Effector CD4-positive, alpha-beta T cell (primary cell): ENCODE results near the gene KLHL29.

Experiments
- DNase-seq: peaks from one replicate; pipeline ENCODE4 v3.0.0-alpha.2; 2020

Gene KLHL29

GRCh38 chr2:23645230-23645808 lies 260.3 kb downstream of the KLHL29 start:
- no peak for DNase-seq

GRCh38 chr2:23647563-23647962 lies 262.6 kb downstream of the KLHL29 start:
- no peak for DNase-seq

- DNase-seq = no peak
Measured at GRCh38 chr2:23649303-23649702, 264.3 kb downstream of the KLHL29 start.

- no peak for DNase-seq
Measured at GRCh38 chr2:23649819-23650218, 264.8 kb downstream of the KLHL29 start.

- no peak for DNase-seq
Measured at GRCh38 chr2:23651187-23652080, 266.5 kb downstream of the KLHL29 start.

- DNase-seq = no peak
Measured at GRCh38 chr2:23653326-23653725, 268.3 kb downstream of the KLHL29 start.

- DNase-seq = no peak
Measured at GRCh38 chr2:23654756-23655155, 269.8 kb downstream of the KLHL29 start.

GRCh38 chr2:23655934-23656596 lies 271.1 kb downstream of the KLHL29 start:
- no peak for DNase-seq

GRCh38 chr2:23656597-23656973 lies 271.6 kb downstream of the KLHL29 start:
- no peak for DNase-seq

GRCh38 chr2:23657371-23657770 lies 272.4 kb downstream of the KLHL29 start:
- DNase-seq = no peak

GRCh38 chr2:23657934-23658333 lies 273.0 kb downstream of the KLHL29 start:
- DNase-seq = no peak

- no peak for DNase-seq
Measured at GRCh38 chr2:23658466-23658942, 273.5 kb downstream of the KLHL29 start.

GRCh38 chr2:23659328-23659727 lies 274.3 kb downstream of the KLHL29 start:
- DNase-seq = no peak

GRCh38 chr2:23659773-23660172 lies 274.8 kb downstream of the KLHL29 start:
- DNase-seq = no peak

GRCh38 chr2:23660237-23660636 lies 275.3 kb downstream of the KLHL29 start:
- DNase-seq = no peak

- no peak for DNase-seq
Measured at GRCh38 chr2:23661276-23662050, 276.5 kb downstream of the KLHL29 start.

- no peak for DNase-seq
Measured at GRCh38 chr2:23662466-23662865, 277.5 kb downstream of the KLHL29 start.

- no peak for DNase-seq
Measured at GRCh38 chr2:23662941-23663920, 278.3 kb downstream of the KLHL29 start.

GRCh38 chr2:23664066-23664788 lies 279.2 kb downstream of the KLHL29 start:
- no peak for DNase-seq

- DNase-seq = no peak
Measured at GRCh38 chr2:23666241-23666979, 281.4 kb downstream of the KLHL29 start.
